KBM-7 (cell line): ENCODE measurements around the gene ILK.

Experiments
- DNase-seq: peaks from one replicate; pipeline ENCODE4 v3.0.0-alpha.2; 2015
- in situ Hi-C: fragments of 300-500 bp; cut with MboI; formaldehyde crosslinking; loops from 2 replicates; pipeline ENCODE4 v1.14.3; 2020; ENCODE audit warnings: low sequenced_read_pairs, low pct_unique_long_range_greater_than_20kb, mixed read lengths

ILK gene

GRCh38 chr11:6616596-6617250 lies 13.1 kb downstream of the ILK start:
- in situ Hi-C loops, result no loop called here
- no peak for DNase-seq

- in situ Hi-C loops, result no loop called here
- DNase-seq, result no peak
Measured at GRCh38 chr11:6617315-6617781, 13.8 kb downstream of the ILK start.

- peak; percentile 90 for DNase-seq
- in situ Hi-C loops, result no loop called here
Measured at GRCh38 chr11:6618117-6619003, 14.8 kb downstream of the ILK start.

- DNase-seq, result peak; percentile 94
- in situ Hi-C loops, result no loop called here
Measured at GRCh38 chr11:6619004-6619745, 15.6 kb downstream of the ILK start, which contains the start of gene TPP1. Gene TPP1 (minus strand): TSS chr11:6619422. CDS start chr11:6619400, 22 bp downstream.

GRCh38 chr11:6620636-6621035 lies 17.1 kb downstream of the ILK start:
- in situ Hi-C loops, result no loop called here
- DNase-seq, result no peak

- DNase-seq, result no peak
- in situ Hi-C loops, result no loop called here
Measured at GRCh38 chr11:6621711-6622211, 18.2 kb downstream of the ILK start.

GRCh38 chr11:6622261-6623171 lies 18.9 kb downstream of the ILK start:
- no peak for DNase-seq
- in situ Hi-C loops, result no loop called here

GRCh38 chr11:6623391-6624363 lies 20.1 kb downstream of the ILK start:
- in situ Hi-C loops, result no loop called here
- no peak for DNase-seq

GRCh38 chr11:6625156-6625831 lies 21.7 kb downstream of the ILK start:
- in situ Hi-C loops, result no loop called here

GRCh38 chr11:6625832-6626420 lies 22.4 kb downstream of the ILK start:
- in situ Hi-C loops, result no loop called here
- DNase-seq, result no peak

More at GRCh38 chr11:6625156-6625831, 21.7 kb downstream of the ILK start:
- DNase-seq, result no peak

GRCh38 chr11:6626971-6627761 lies 23.6 kb downstream of the ILK start:
- in situ Hi-C loops, result no loop called here
- DNase-seq, result no peak

GRCh38 chr11:6627762-6628241 lies 24.2 kb downstream of the ILK start:
- no peak for DNase-seq
- in situ Hi-C loops, result no loop called here

GRCh38 chr11:6628526-6628925 lies 25.0 kb downstream of the ILK start:
- no peak for DNase-seq
- in situ Hi-C loops, result no loop called here

- in situ Hi-C loops, result no loop called here
- no peak for DNase-seq
Measured at GRCh38 chr11:6629573-6629891, 26.0 kb downstream of the ILK start.

GRCh38 chr11:6629892-6630631 lies 26.5 kb downstream of the ILK start:
- in situ Hi-C loops, result no loop called here
- DNase-seq, result no peak
